ENCODE data around the gene PSMB8. TPM values are rescaled to one million over a fixed set of nuclear protein-coding genes. Genes with fewer than 3 reads are reported as not detected.
A peak's percentile ranks its signal among the peaks of the same experiment; 100 is the strongest.

PSMB8 gene
- total RNA-seq, 1 experiment from 2014 or later, result 70.8 TPM

DNA sequence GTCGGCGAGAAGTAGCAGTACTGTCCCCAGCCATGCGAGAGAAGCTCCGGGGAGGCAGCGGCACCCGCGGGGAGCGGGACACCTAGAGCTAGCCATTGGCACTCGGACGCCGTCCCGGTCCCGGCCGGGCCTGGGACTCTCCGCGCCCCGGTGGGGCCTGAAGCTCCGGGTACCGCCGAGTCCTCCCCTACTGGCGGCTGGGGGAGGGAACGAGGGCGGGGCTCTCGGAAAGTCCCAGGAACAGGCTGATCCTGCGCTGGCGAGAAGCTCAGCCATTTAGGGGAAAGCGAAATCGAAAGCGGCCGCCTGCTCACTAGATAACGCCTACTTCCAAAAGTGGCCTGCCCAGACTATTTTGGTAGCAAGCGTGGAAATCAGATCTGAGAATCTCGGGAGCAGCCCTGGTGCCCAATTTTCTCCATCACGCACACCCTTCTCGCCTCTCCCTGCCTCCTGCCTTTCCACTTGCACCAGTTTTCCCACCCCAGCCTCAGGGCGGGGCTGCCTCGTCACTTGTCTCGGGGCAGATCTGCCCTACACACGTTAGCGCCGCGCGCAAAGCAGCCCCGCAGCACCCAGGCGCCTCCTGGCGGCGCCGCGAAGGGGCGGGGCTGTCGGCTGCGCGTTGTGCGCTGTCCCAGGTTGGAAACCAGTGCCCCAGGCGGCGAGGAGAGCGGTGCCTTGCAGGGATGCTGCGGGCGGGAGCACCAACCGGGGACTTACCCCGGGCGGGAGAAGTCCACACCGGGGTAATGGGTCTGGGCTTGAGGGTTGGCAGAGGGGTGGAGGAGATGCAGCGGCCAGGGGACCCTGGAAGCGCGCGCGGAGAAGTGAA lies 9.9 kb upstream of the PSMB8 start, which contains the start of the genes PSMB9 and TAP1:
Gene PSMB9, plus strand, starts transcription at position 652 of the 835 bp plus-strand sequence. Its CDS starts 38 bp downstream, at position 690.
Gene TAP1, minus strand, starts transcription at position 164 of the 835 bp plus-strand sequence. Its CDS starts 68 bp downstream, at position 96.
- peak; percentile 77 to 90 for DNase-seq
- no peaks in the 10 kb centered on the region for H3K27me3 ChIP-seq (ENCODE audit: insufficient read depth, low read depth)
- intact Hi-C loops (cut with micrococcal nuclease; ENCODE audit: unreplicated experiment), result loop anchor here (1.0 kb wide), 2 partner anchors 9 to 15 kb away; partner anchors contain the start of genes PSMB8 and TAP2
- no TSS peak for BruUV-seq (replicated peaks)
- H3K36me3 ChIP-seq (ENCODE audit: low read depth), result no peaks in the 10 kb centered on the region
- H3K9me3 ChIP-seq (ENCODE audit: insufficient read depth, low read depth), result no peaks in the 10 kb centered on the region
- peak within 1 kb of the TSS; percentile 89 for H3K4me2 ChIP-seq
- peak within 1 kb of the TSS; percentile 90 for H2AFZ ChIP-seq
- TF ChIP-seq, protein P1, sequence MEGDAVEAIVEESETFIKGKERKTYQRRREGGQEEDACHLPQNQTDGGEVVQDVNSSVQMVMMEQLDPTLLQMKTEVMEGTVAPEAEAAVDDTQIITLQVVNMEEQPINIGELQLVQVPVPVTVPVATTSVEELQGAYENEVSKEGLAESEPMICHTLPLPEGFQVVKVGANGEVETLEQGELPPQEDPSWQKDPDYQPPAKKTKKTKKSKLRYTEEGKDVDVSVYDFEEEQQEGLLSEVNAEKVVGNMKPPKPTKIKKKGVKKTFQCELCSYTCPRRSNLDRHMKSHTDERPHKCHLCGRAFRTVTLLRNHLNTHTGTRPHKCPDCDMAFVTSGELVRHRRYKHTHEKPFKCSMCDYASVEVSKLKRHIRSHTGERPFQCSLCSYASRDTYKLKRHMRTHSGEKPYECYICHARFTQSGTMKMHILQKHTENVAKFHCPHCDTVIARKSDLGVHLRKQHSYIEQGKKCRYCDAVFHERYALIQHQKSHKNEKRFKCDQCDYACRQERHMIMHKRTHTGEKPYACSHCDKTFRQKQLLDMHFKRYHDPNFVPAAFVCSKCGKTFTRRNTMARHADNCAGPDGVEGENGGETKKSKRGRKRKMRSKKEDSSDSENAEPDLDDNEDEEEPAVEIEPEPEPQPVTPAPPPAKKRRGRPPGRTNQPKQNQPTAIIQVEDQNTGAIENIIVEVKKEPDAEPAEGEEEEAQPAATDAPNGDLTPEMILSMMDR (conservative IDR thresholded peaks at IDR 0.05), result peak; percentile 67
- TF ChIP-seq EZH2 (IDR thresholded peaks at IDR 0.05; ENCODE audit: low read depth), result no peak
- peaks cover 8% of the 10 kb centered on the region for H3K4me1 ChIP-seq (replicated peaks; ENCODE audit: insufficient read depth)
- no peaks in the 10 kb centered on the region for H3K79me2 ChIP-seq (ENCODE audit: low read depth)
- no peaks in the 10 kb centered on the region for H3K9me2 ChIP-seq (ENCODE audit: insufficient read depth)
- no peaks in the 10 kb centered on the region for H4K20me1 ChIP-seq (ENCODE audit: insufficient read depth)
- CTCF ChIA-PET, result interaction anchor here (0.6 to 1.5 kb wide), 8 partner anchors 9 to 399 kb away, joined by 3 to 47 read pairs (median 5); partner anchors contain the start of gene TAP2
- H3K27ac ChIP-seq, result peak within 1 kb of the TSS; percentile 12; the same call in 1 of the 2 replicates
- H3F3A ChIP-seq (ENCODE audit: insufficient read depth, low read depth), result no peaks in the 10 kb centered on the region
- POLR2A ChIA-PET (ENCODE audit: unreplicated experiment), result interaction anchor here (0.5 to 0.9 kb wide), 6 partner anchors 9 to 1114 kb away, joined by 3 to 10 read pairs (median 3); no protein-coding TSS in a partner anchor
- peak within 1 kb of the TSS; percentile 87 for H3K4me3 ChIP-seq

GRCh38 chr6:32852844-32853540 lies 9.1 kb upstream of the PSMB8 start:
- H3K36me3 ChIP-seq (ENCODE audit: low read depth), result no peaks in the 10 kb centered on the region
- no peaks in the 10 kb centered on the region for H3K79me2 ChIP-seq (ENCODE audit: low read depth)
- no peak overlapping the region for H3K27ac ChIP-seq
- DNase-seq, result peak in 1 of 2 experiments; percentile 42
- BruUV-seq (replicated peaks), result TSS peak; percentile 53
- H3K9me3 ChIP-seq (ENCODE audit: insufficient read depth, low read depth), result no peaks in the 10 kb centered on the region
- peak overlapping the region; percentile 87 for H3K4me3 ChIP-seq
- H3K4me2 ChIP-seq, result peak overlapping the region; percentile 89
- H3K27me3 ChIP-seq (ENCODE audit: insufficient read depth, low read depth), result no peaks in the 10 kb centered on the region
- no peaks in the 10 kb centered on the region for H3K9me2 ChIP-seq (ENCODE audit: insufficient read depth)
- H3K4me1 ChIP-seq (replicated peaks; ENCODE audit: insufficient read depth), result peaks cover 8% of the 10 kb centered on the region
- ChIA-PET CTCF (interaction anchor here (0.6 to 1.5 kb wide), 7 partner anchors 8 to 399 kb away, joined by 3 to 47 read pairs (median 6); partner anchors contain the start of gene TAP2), POLR2A (ENCODE audit: unreplicated experiment) (interaction anchor here (0.6 to 0.9 kb wide), 4 partner anchors 8 to 1114 kb away, joined by 3 to 10 read pairs (median 4); no protein-coding TSS in a partner anchor)
- H2AFZ ChIP-seq, result peak overlapping the region; percentile 90
- TF ChIP-seq EZH2 (IDR thresholded peaks at IDR 0.05; ENCODE audit: low read depth), result no peak
- TF ChIP-seq, protein P1 (conservative IDR thresholded peaks at IDR 0.05), result no peak
- intact Hi-C loops (cut with micrococcal nuclease; ENCODE audit: unreplicated experiment), result loop anchor here (1.0 kb wide), 2 partner anchors 9 to 15 kb away; partner anchors contain the start of genes PSMB8 and TAP2
- H3F3A ChIP-seq (ENCODE audit: insufficient read depth, low read depth), result no peaks in the 10 kb centered on the region
- H4K20me1 ChIP-seq (ENCODE audit: insufficient read depth), result no peaks in the 10 kb centered on the region
